H1 (cell line): ENCODE data around the gene MCF2L. TPM values are rescaled to one million over a fixed set of nuclear protein-coding genes. Genes with fewer than 3 reads are reported as not detected.

Experiments
- ASH2L ChIP-seq: fragments of 200-600, 300-600 bp; sonication (generic); IDR thresholded peaks from one replicate; pipeline ENCODE4 v1.7.1; 2017; ENCODE audit warnings: low read length
- ATF2 ChIP-seq: IDR thresholded peaks from 2 replicates; pipeline ENCODE4 v1.6.1; 2012; ENCODE audit warnings: low read length, inconsistent platforms
- CHD7 ChIP-seq: fragments of 300-600 bp; sonication (generic); IDR thresholded peaks from 2 replicates; pipeline ENCODE4 v1.7.1; 2012; ENCODE audit warnings: low read length, moderate library complexity, mild to moderate bottlenecking, inconsistent platforms; ENCODE audit not compliant: insufficient replicate concordance
- MAFK ChIP-seq: IDR thresholded peaks from 2 replicates; pipeline ENCODE4 v1.6.1; 2012; ENCODE audit warnings: low read depth, mild to moderate bottlenecking, improper control_type of control experiment, low read length
- POU5F1 ChIP-seq: IDR thresholded peaks from 2 replicates; pipeline ENCODE4 v1.6.1; 2011; ENCODE audit warnings: low read depth, mild to moderate bottlenecking, low read length, moderate library complexity
- RFX5 ChIP-seq: IDR thresholded peaks from 2 replicates; pipeline ENCODE4 v1.6.1; 2011; ENCODE audit warnings: low read depth, low read length, improper control_type of control experiment, borderline replicate concordance
- SIN3A ChIP-seq, 2 experiments: IDR thresholded peaks in 1 of 2; conservative IDR thresholded peaks in 1 of 2; 2 replicates each; pipeline ENCODE4 v1.6.1; 2011 to 2012; ENCODE audit warnings: low read length in 2 of 2, improper control_type of control experiment in 1 of 2, low read depth in 1 of 2, mild to moderate bottlenecking in 1 of 2
- TAF1 ChIP-seq: IDR thresholded peaks from 2 replicates; pipeline ENCODE4 v1.6.1; 2011; ENCODE audit warnings: mild to moderate bottlenecking, low read depth, low read length
- TAF7 ChIP-seq: optimal IDR thresholded peaks from 2 replicates; pipeline ENCODE3; 2011; ENCODE audit warnings: low read depth, mild to moderate bottlenecking, inconsistent platforms, low read length, moderate library complexity, borderline replicate concordance
- YY1 ChIP-seq: IDR thresholded peaks from 2 replicates; pipeline ENCODE4 v1.6.1; 2011; ENCODE audit warnings: low read depth, mild to moderate bottlenecking, low read length
- polyA plus RNA-seq, 7 experiments: library from polyadenylated mRNA; depleted of rRNA in 3 of 7; stranded (reverse) in 5 of 7; unstranded in 2 of 7; fragments of >200 nt in 5 of 7; fragments of 200-250 nt in 2 of 7; gene quantifications; 1 replicate in 5 of 7; 2 replicates in 1 of 7; 4 replicates in 1 of 7; pipeline versions ENCODE4 v1.2.1 to v1.2.3, GENCODE V29; 2011 to 2013; ENCODE audit warnings: missing spikeins in 2 of 7, mixed read lengths in 2 of 7
- total RNA-seq: library from RNA; stranded (reverse); fragmentation: NEBNext Ultra II Directional; extraction: Animal tissue kit (Norgen Biotek cat#: 25700); gene quantifications from 2 replicates; pipeline ENCODE4 v1.2.1, GENCODE V29; 2021

Gene MCF2L
- total and polyA plus RNA-seq, 2 of the 8 experiments (the other 6 are each of a cell fraction or from before 2014, with no cell fraction given): 10.1 to 24.4 TPM

GRCh38 chr13:113147206-113147605, 178.2 kb downstream of the MCF2L start (continued):
- TF ChIP-seq CHD7: no peak
- TF ChIP-seq POU5F1: no peak
- no peak for TF ChIP-seq YY1
- no peak for TF ChIP-seq SIN3A (conservative IDR thresholded peaks at IDR 0.05 in 1 of 2, IDR thresholded peaks at IDR 0.05 in 1 of 2; ENCODE audit: low read depth in 1 of 2, low read length in 2 of 2)
- no peak for TF ChIP-seq TAF1
- no peak for TF ChIP-seq ASH2L
- TF ChIP-seq ATF2: no peak
- TF ChIP-seq RFX5: no peak
- TF ChIP-seq TAF7: no peak
- no peak for TF ChIP-seq MAFK
- TF ChIP-seq, all 59 proteins: peak for 0
